ENCODE measurements around the gene SUV39H1.
"Not testable (repeated sequence)": the region's sequence is repeated elsewhere in the genome, so short reads cannot be mapped to it uniquely, and the experiment has no call there.

The SUV39H1 gene

GRCh38 chrX:48681539-48682183 is 14.9 kb upstream of the SUV39H1 start:
- no peak for TF ChIP-seq CTCF (IDR thresholded peaks at IDR 0.05; ENCODE audit: low read depth, low read length, missing control alignments)
- no peak for DNase-seq (ENCODE audit: low read depth)
- in situ Hi-C loops (cut with HindIII; ENCODE audit: low sequenced_read_pairs) = no loop called here
- H3K4me3 ChIP-seq (ENCODE audit: low read depth, low read length) = no peak overlapping the region

- H3K4me3 ChIP-seq (ENCODE audit: low read depth, low read length); in situ Hi-C loops (cut with HindIII; ENCODE audit: low sequenced_read_pairs); DNase-seq (ENCODE audit: low read depth): not testable (repeated sequence)
These were observed 13.7 kb upstream of the SUV39H1 start for GRCh38 chrX:48682795-48683194.

GRCh38 chrX:48683411-48683982 is 13.0 kb upstream of the SUV39H1 start, which contains the start of gene WAS:
TSS of gene WAS (plus strand) at chrX:48683799. CDS start at chrX:48683854, 55 bp downstream.
- no peak for TF ChIP-seq CTCF (IDR thresholded peaks at IDR 0.05; ENCODE audit: low read depth, low read length, missing control alignments)
- in situ Hi-C loops (cut with HindIII; ENCODE audit: low sequenced_read_pairs) = no loop called here
- no peak for DNase-seq (ENCODE audit: low read depth)
- H3K4me3 ChIP-seq (ENCODE audit: low read depth, low read length) = no peak within 1 kb of the TSS

- no peak overlapping the region for H3K4me3 ChIP-seq (ENCODE audit: low read depth, low read length)
These were observed 12.4 kb upstream of the SUV39H1 start for GRCh38 chrX:48684134-48684533.

GRCh38 chrX:48685416-48685815 is 11.1 kb upstream of the SUV39H1 start:
- no peak for TF ChIP-seq CTCF (IDR thresholded peaks at IDR 0.05; ENCODE audit: low read depth, low read length, missing control alignments)
- DNase-seq (ENCODE audit: low read depth) = no peak
- in situ Hi-C loops (cut with HindIII; ENCODE audit: low sequenced_read_pairs) = no loop called here
- H3K4me3 ChIP-seq (ENCODE audit: low read depth, low read length) = no peak overlapping the region

More at GRCh38 chrX:48684134-48684533, 12.4 kb upstream of the SUV39H1 start:
- no peak for DNase-seq (ENCODE audit: low read depth)
- TF ChIP-seq CTCF (IDR thresholded peaks at IDR 0.05; ENCODE audit: low read depth, low read length, missing control alignments) = no peak
- in situ Hi-C loops (cut with HindIII; ENCODE audit: low sequenced_read_pairs) = no loop called here

GRCh38 chrX:48688531-48689150 is 7.9 kb upstream of the SUV39H1 start:
- no peak for DNase-seq (ENCODE audit: low read depth)
- in situ Hi-C loops (cut with HindIII; ENCODE audit: low sequenced_read_pairs) = no loop called here
- no peak overlapping the region for H3K4me3 ChIP-seq (ENCODE audit: low read depth, low read length)
- no peak for TF ChIP-seq CTCF (IDR thresholded peaks at IDR 0.05; ENCODE audit: low read depth, low read length, missing control alignments)
